Activated T-cell treated with anti-CD3 and anti-CD28 coated beads for 4 hours (primary cell): ENCODE results near the gene NTMT2.

ENCODE experiments used
- DNase-seq: peaks from one replicate; pipeline ENCODE4 v3.0.0-alpha.2; 2020

Gene NTMT2

DNA sequence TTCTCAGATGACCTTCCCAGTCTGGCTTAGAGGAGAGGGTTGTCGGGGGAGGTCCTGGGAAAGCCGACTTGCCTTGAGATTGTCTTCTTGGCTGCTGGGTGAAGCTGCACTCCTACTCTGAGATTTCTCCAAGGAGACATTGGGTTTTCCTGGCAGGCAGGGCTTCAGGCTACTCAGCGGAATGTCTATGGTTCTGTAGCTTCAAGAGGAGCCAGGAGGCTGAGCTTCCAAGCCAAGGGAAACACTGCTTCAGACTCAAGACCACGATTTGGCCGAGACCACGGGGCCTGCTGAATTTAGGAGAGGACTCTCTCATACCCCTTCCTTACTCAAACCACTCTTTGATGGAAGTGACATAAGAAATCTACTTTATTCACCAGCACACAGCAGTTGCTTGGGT is 67.8 kb downstream of the NTMT2 start:
- DNase-seq = no peak

DNA sequence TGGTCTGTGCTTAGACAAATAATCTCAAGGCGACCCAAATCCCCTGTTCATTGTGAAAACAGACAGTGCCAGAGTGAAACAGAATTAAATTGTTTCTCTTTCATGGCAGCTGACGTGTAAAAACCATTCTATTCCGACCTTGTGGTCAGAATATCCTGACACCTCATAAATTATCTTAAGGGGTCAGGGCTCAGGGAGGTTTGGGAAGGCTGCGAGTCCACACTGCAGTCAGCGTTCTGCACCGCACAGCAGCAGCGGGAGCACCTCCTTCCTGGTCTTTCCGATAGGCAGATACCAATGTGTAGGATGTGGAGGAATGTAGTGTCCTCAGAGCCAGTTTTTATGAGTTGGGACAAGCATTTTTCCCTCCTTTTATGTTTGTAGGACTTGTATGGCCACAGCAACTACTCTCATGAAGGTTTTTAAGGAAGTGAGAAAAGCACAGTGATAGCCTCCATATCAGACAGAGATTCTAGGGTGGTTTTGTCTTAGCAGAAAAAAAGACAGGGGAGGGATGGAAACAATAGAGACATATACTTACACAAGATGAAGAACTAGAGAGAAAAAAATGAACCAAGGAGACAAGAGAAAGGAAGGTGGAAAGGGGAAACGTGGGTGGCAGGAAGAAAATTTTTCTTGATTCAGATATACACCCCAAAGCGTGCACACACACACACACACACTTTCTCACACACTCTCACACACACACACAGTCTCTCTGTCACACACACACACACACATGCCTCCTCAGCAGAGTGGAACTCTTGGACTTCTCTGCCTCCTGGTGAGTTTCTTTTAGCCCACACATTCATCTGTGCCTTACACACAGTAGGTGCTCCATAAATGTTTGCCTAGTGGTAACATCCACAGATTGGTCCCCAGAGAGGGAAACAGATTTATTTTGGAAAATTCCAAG is 68.6 kb downstream of the NTMT2 start:
- DNase-seq = no peak

DNA sequence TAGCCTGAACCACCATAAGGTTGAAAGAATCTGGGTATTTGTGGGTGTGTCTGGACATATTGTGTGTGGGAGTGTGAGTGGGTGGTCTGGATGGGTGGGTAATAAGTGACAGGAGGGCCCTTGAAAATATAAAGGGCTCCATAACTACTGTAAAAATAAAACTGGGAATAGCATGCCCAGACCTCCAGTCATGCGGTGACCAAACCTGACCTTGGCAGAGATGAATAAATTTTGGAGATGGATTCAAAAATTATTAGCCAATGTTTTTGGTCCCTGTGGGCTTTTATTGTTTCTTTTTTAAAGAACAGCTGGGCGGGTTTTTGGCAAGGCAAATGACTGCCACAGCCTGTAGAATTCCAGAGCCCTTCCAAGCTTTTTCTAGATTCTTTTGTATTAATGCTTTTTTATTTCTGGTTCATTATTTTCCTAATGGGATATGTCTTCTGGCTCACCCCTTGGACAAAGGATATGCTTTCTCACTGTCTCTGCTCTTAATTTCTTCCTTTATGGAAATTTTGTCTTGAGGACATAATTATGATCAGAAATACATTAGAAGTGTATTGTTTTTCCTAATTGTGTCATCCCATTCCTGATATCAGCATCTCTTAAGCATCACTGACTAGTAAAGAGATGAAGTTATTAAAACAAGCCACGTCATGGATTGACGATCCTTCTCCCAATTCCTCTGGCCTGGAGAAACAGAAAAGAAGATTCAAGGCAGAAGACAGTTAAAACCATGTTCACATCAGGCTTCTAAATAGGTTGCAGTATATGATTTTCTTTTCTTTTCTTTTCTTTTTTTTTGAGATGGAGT is 69.5 kb downstream of the NTMT2 start:
- no peak for DNase-seq

DNA sequence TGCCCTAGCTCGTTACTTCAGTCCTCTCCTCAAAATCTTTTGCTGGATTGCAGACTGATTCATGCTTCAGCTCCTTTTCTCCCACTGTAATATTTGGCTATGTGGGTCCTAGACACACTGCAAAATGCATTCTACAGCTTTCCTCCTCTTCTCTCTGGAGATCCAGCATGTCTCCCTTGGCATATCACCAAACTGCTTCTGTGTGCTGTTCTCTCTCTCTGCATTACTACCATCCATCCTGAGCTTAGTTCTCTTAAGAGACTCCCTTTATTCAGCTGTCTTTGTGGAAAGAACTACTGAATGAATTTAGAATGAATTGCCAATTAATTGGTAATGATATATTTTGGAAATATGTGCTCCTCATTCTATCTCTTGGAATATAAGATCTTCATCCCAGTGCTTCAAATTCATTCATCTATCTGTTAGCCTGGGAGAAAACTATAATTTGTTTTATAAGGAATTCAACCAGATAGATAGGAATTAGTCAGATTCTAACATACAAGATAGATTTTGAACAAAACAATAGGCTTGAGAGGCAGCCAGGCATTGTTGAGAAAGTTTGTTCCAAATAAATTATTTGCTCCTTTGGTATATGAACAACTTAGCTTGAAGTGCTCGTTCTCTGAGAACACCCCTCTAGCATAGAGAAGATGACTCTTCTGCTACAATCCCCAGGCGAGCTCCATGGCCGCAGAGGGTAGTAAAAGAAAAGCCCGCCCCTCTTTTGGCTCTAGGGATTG is 71.9 kb downstream of the NTMT2 start:
- no peak for DNase-seq

DNA sequence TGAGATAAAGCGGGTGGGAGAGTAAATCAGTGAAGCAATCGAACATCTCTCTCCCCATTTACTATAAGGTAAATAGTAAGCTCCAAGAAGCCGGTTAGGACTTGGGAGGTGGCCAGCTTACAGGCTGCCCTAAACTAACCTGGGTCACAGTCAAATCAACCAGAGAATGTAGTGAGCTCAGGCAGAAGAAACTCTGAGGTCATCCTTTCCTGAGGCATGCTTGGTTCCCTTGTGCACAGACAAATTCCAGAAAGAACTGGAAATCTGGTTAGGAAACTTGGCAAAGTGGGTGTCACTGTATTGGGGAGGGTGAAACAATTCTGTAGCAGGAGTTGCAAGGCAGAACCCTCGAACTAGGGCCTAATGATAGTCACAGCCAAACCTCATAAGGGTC is 72.5 kb downstream of the NTMT2 start:
- DNase-seq = no peak
